Colonic mucosa (tissue), 4 donors: ENCODE results near the gene RIN1. TPM values are rescaled to one million over a fixed set of nuclear protein-coding genes. Genes with fewer than 3 reads are reported as not detected.

Source experiments
- DNase-seq: peaks from one replicate; pipeline ENCODE4 v3.0.0-alpha.2; 2020
- H3K27ac ChIP-seq: fragments of 200-600 bp; one replicate; pipeline ENCODE4 v1.8.0; 2021
- H3K27me3 ChIP-seq: fragments of 200-600 bp; one replicate; pipeline ENCODE4 v1.8.0; 2021
- H3K36me3 ChIP-seq: fragments of 200-600 bp; one replicate; pipeline ENCODE4 v1.8.0; 2021
- H3K4me1 ChIP-seq: fragments of 200-600 bp; one replicate; pipeline ENCODE4 v1.8.0; 2021; ENCODE audit warnings: mild to moderate bottlenecking
- H3K4me3 ChIP-seq: fragments of 200-600 bp; one replicate; pipeline ENCODE4 v1.8.0; 2021
- H3K9ac ChIP-seq, 2 donors: one replicate each; pipeline ENCODE4 v1.7.0; 2013; ENCODE audit warnings: control low read depth in 2 of 2, low read depth in 2 of 2, low read length in 2 of 2
- H3K9me3 ChIP-seq: fragments of 200-600 bp; one replicate; pipeline ENCODE4 v1.8.0; 2021
- CTCF ChIP-seq: fragments of 200-600 bp; IDR thresholded peaks from one replicate; pipeline ENCODE4 v1.8.0; 2022; ENCODE audit warnings: antibody characterized with exemption, mild to moderate bottlenecking
- intact Hi-C: fragments of 100-400 bp; cut with DNase I; formaldehyde crosslinking; loops from one replicate; pipeline ENCODE4 v1.14.1; 2022
- total RNA-seq, 2 donors: library from RNA; stranded (reverse); fragmentation: NEBNext Ultra II Directional in 1 of 2; extraction: Animal tissue kit (Norgen Biotek cat#: 25700) in 1 of 2; gene quantifications; one replicate each; pipeline ENCODE4 v1.2.1, GENCODE V29; 2021
- donor health status: healthy.
- donor health status: DM: no; HTN: no; CAD: no.
- donor health status: DM: no; HTN: no; CAD: no.

The RIN1 gene
- total RNA-seq, 2 donors from 2014 or later = 11.6 to 20.0 TPM

DNA sequence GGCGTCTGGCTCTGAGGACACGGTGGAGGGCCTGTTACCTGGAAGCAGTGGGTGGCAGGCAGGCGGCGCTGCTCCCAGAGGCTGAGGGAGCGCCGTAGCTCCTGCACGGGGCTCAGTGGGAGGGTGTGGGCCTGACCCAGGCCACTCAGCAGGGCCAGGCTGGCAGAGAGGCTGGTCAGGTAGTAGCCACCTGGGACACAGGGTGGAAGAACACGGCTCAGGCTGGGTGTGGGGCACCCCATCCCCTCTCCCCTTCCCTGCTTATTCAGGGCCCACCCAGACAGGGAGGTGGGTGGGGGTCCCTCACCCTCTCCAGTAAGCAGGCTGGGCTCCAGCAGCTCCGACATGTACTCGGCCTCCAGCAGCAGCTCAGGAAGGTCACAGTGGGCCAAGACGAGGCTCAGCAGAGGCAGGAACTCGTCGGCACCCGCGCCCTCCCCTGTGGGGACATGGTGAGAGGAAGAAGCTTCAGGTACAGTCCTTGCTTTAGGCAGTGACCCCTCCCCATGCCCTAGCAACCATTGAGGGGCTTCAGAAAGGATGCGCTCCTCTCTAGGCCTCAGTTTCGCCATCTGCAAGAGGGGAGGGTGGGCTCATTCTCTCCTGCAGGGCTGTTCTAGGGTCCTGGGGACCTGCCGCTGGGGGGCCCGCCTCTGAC, 2.9 kb downstream of the RIN1 start:
- Histone ChIP-seq H3K27me3 (no peaks in the 10 kb centered on the region), H3K4me1 (peaks cover 19% of the 10 kb centered on the region), H3K4me3 (no peak overlapping the region), H3K9ac (no peak overlapping the region), H3K27ac (no peak overlapping the region), H3K36me3 (no peaks in the 10 kb centered on the region), H3K9me3 (no peaks in the 10 kb centered on the region)
- no peak for DNase-seq
- TF ChIP-seq CTCF = no peak
- intact Hi-C loops = no loop called here

GRCh38 chr11:66332371-66333219, 3.6 kb downstream of the RIN1 start:
- H3K27ac ChIP-seq = no peak overlapping the region
- intact Hi-C loops = no loop called here
- DNase-seq = no peak
- no peaks in the 10 kb centered on the region for H3K36me3 ChIP-seq
- H3K27me3 ChIP-seq = no peaks in the 10 kb centered on the region
- no peak overlapping the region for H3K4me3 ChIP-seq
- no peak for TF ChIP-seq CTCF
- no peaks in the 10 kb centered on the region for H3K9me3 ChIP-seq
- H3K9ac ChIP-seq = no peak overlapping the region
- peaks cover 24% of the 10 kb centered on the region for H3K4me1 ChIP-seq

DNA sequence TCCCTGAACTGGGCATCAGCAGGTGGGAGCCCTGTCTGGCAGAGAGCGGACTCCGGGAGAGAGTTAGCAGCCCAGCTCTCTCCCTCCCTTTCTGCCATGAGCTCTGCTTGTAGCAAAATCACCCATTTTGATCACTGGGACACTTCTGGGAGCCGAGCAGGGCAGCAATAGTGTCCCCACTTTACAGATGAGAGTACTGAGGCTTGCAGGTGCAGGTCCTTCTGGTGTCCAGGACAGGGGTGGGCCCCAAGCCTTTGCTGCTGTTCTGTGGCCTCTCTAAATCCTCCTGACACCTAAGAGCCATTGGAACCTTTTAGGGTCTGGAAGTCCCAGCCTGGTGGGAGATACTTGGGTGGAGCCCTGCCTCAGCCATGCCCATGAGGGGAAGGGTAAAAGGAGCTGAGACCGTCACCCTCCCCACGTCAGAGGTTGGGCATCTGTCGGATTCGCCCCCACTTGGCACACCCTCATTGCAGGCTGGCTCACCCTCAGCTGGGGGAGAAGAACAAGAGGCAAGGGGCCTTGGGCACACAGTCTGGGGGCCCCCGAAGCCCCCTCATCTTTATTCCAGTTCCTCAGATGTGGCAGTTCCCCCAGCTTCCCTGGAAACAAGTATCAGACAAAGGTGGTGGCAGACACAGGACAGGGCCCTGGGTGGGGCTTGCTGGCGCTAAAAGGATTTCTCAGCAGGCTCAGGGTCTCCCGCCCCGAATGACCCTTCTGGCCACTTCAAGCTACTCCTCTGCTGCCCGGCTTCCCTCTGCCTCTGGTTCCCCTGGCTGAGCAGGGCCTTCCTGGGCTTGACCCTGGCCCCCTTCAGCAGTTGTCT, 4.5 kb downstream of the RIN1 start:
- H3K9ac ChIP-seq = no peak overlapping the region
- no peak overlapping the region for H3K27ac ChIP-seq
- H3K9me3 ChIP-seq = no peaks in the 10 kb centered on the region
- no peak overlapping the region for H3K4me3 ChIP-seq
- TF ChIP-seq CTCF = no peak
- H3K27me3 ChIP-seq = no peaks in the 10 kb centered on the region
- intact Hi-C loops = no loop called here
- H3K36me3 ChIP-seq = no peaks in the 10 kb centered on the region
- H3K4me1 ChIP-seq = peaks cover 23% of the 10 kb centered on the region
- no peak for DNase-seq

DNA sequence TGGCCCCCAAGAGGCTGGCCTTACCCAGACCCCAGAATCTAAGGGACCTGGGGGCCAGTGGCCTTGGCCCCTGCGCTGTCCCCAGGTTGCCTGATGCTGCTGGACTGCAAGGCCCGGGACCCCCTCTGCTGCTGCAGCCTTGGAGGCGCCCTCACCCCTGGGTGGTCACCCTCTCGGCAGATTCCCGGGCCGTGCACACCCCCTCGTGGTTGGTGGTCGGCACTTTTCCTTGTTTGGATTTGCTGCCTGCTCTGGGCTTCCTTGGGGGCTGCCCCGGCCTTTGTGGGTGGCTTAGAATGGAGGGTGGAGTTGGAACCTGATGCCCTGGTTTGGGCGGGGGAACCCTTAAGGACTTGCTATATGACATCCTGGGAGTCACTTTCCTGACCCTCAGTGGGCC, 5.3 kb downstream of the RIN1 start:
- no peaks in the 10 kb centered on the region for H3K9me3 ChIP-seq
- H3K36me3 ChIP-seq = no peaks in the 10 kb centered on the region
- no peaks in the 10 kb centered on the region for H3K27me3 ChIP-seq
- intact Hi-C loops = no loop called here
- DNase-seq = no peak
- H3K9ac ChIP-seq = no peak overlapping the region
- no peak overlapping the region for H3K27ac ChIP-seq
- no peak for TF ChIP-seq CTCF
- H3K4me3 ChIP-seq = no peak overlapping the region
- peaks cover 21% of the 10 kb centered on the region for H3K4me1 ChIP-seq

DNA sequence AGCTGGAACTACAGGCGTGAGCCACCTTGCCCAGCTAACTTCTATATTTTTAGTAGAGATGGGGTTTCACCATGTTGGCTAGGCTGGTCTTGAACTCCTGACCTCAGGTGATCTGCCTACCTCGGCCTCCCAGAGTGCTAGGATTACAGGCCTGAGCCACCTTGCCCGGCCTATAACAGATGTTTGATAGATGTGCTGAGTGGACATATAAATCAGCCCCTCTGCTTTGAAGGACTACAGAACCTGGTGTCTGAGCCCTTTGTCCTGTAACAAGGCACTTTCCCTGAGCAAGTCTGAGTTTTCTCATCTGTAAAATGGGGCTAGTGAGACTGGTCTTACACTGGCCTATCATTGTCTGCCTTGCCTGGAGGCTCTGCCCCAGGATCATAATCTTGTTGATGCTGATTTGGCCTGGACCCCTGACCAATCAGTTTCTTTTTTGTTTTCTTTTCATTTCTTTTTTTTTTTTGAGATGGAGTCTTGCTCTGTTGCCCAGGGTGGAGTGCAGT, 7.0 kb downstream of the RIN1 start:
- no peak for DNase-seq
- Histone ChIP-seq H3K27ac (no peak overlapping the region), H3K4me3 (no peak overlapping the region), H3K4me1 (peaks cover 14% of the 10 kb centered on the region), H3K36me3 (no peaks in the 10 kb centered on the region), H3K27me3 (no peaks in the 10 kb centered on the region), H3K9ac (no peak overlapping the region), H3K9me3 (no peaks in the 10 kb centered on the region)
- intact Hi-C loops = loop anchor here (5.0 kb wide), 1 partner anchor 58 kb away; no protein-coding TSS in a partner anchor
- no peak for TF ChIP-seq CTCF
